ENCODE results near the gene PODXL.

The PODXL gene

DNA sequence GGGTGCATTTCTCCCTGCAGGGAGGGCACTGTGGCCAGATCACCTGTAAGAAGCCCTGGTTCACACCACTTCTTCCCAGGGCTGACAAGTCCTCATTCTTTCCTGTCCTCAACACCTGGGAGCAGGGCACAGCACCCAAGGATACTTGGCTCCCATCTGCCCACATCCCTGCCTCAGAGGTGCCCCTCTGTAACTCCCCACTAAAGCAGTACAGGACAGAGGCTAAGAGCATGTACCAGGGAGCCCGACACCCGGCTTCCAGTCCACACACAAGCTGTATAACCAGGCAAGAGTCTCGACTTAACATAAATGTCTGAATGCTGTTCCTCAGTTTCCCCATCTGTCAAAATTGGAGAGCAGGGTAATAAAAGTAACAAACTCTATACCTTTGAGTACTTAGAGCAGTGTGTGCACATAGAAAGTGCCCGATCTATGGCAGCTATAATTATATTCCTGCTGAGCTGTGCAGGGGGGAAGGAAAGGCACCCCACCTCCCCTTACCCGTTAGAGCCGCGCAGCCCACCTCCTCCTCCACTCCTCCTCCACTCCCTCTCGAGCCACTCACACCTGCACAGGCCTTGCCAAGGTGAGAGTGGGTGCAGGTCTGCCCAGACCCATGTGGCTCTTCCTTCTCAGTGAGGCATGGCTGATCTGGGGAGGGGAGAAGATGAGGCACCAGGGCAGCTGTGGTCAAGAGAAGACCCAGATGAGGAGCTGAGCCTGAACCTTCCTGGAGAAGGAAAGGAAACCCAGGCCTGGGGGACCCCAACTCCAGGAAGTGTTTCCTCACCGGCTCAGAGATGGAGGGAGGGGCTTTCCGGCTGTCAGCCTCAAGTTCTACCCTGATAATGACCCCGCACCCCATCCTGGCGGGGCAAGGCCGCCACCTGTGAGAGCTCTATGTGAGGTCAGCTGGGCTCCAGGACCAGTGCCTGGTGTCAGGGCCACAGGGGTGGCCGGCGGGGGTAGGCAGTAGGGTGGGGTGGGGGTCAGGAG is 22.6 kb downstream of the PODXL start:
- TF ChIP-seq USF1 (IDR thresholded peaks at IDR 0.05) (no peak), EGR1 (IDR thresholded peaks at IDR 0.05) (no peak), TCF12 (IDR thresholded peaks at IDR 0.05; ENCODE audit: low read depth) (no peak), REST (IDR thresholded peaks at IDR 0.05; ENCODE audit: low read depth) (no peak), ZBTB7A (IDR thresholded peaks at IDR 0.05; ENCODE audit: low read depth) (no peak), TEAD4 (IDR thresholded peaks at IDR 0.05) (no peak), EP300 (IDR thresholded peaks at IDR 0.05; ENCODE audit: borderline replicate concordance) (no peak), FOXM1 (IDR thresholded peaks at IDR 0.05; ENCODE audit: borderline replicate concordance, low read depth) (no peak), TAF1 (IDR thresholded peaks at IDR 0.05; ENCODE audit: low read depth) (no peak), RAD21 (IDR thresholded peaks at IDR 0.05; ENCODE audit: low read depth) (no peak), MAX (IDR thresholded peaks at IDR 0.05) (no peak), CREB1 (IDR thresholded peaks at IDR 0.05; ENCODE audit: low read depth) (no peak)

- TF ChIP-seq REST (IDR thresholded peaks at IDR 0.05; ENCODE audit: low read depth) = no peak
- no peak for TF ChIP-seq RAD21 (IDR thresholded peaks at IDR 0.05; ENCODE audit: low read depth)
- no peak for TF ChIP-seq TEAD4 (IDR thresholded peaks at IDR 0.05)
- TF ChIP-seq CEBPB (IDR thresholded peaks at IDR 0.05) = no peak
- TF ChIP-seq MAX (IDR thresholded peaks at IDR 0.05) = no peak
- TF ChIP-seq NFIC (IDR thresholded peaks at IDR 0.05) = no peak
- TF ChIP-seq TAF1 (IDR thresholded peaks at IDR 0.05; ENCODE audit: low read depth) = no peak
- no peak for TF ChIP-seq CREB1 (IDR thresholded peaks at IDR 0.05; ENCODE audit: low read depth)
- no peak for TF ChIP-seq FOXM1 (IDR thresholded peaks at IDR 0.05; ENCODE audit: borderline replicate concordance, low read depth)
- no peak for TF ChIP-seq TCF12 (IDR thresholded peaks at IDR 0.05; ENCODE audit: low read depth)
- no peak for TF ChIP-seq USF1 (IDR thresholded peaks at IDR 0.05)
- no peak for TF ChIP-seq YY1 (IDR thresholded peaks at IDR 0.05; ENCODE audit: low read depth)
- no peak for TF ChIP-seq ZBTB7A (IDR thresholded peaks at IDR 0.05; ENCODE audit: low read depth)
- TF ChIP-seq EP300 (IDR thresholded peaks at IDR 0.05; ENCODE audit: borderline replicate concordance) = no peak
- TF ChIP-seq EGR1 (IDR thresholded peaks at IDR 0.05) = no peak
These were observed 23.3 kb downstream of the PODXL start for GRCh38 chr7:131533151-131533559.

- TF ChIP-seq CEBPB (IDR thresholded peaks at IDR 0.05) (no peak), TCF12 (IDR thresholded peaks at IDR 0.05; ENCODE audit: low read depth) (no peak), ZBTB7A (IDR thresholded peaks at IDR 0.05; ENCODE audit: low read depth) (no peak), MAX (IDR thresholded peaks at IDR 0.05) (no peak)
These were observed 23.8 kb downstream of the PODXL start for GRCh38 chr7:131532570-131533091.

- no peak for TF ChIP-seq REST (IDR thresholded peaks at IDR 0.05; ENCODE audit: low read depth)
- no peak for TF ChIP-seq TEAD4 (IDR thresholded peaks at IDR 0.05)
- no peak for TF ChIP-seq CREB1 (IDR thresholded peaks at IDR 0.05; ENCODE audit: low read depth)
- TF ChIP-seq CEBPB (IDR thresholded peaks at IDR 0.05) = no peak
- no peak for TF ChIP-seq YY1 (IDR thresholded peaks at IDR 0.05; ENCODE audit: low read depth)
- TF ChIP-seq USF1 (IDR thresholded peaks at IDR 0.05) = no peak
These were observed 26.3 kb downstream of the PODXL start for GRCh38 chr7:131530137-131530536.

Data from Ishikawa (cell line).